ENCODE results near the gene KIAA0825.
"Not testable (repeated sequence)": the region's sequence is repeated elsewhere in the genome, so short reads cannot be mapped to it uniquely, and the experiment has no call there.

GRCh38 chr5:94143621-94144020, 474.8 kb downstream of the KIAA0825 start:
- TF ChIP-seq CTCF (IDR thresholded peaks at IDR 0.05 in 4 of 5, conservative IDR thresholded peaks at IDR 0.05 in 1 of 5); POLR2A (IDR thresholded peaks at IDR 0.05): not testable (repeated sequence)
